HepG2 (cell line): Measurements from ENCODE around the gene ATP6V0E2. TPM values are rescaled to one million over a fixed set of nuclear protein-coding genes. Genes with fewer than 3 reads are reported as not detected.

Source experiments
- BHLHE40 ChIP-seq: IDR thresholded peaks from 2 replicates; pipeline ENCODE4 v1.6.1; 2011; ENCODE audit warnings: low read length, improper control_type of control experiment
- HMG20B ChIP-seq: conservative IDR thresholded peaks from 2 replicates; pipeline ENCODE4 v1.6.1; 2016; ENCODE audit warnings: missing genetic modification reagents, missing compliant biosample characterization
- JUND ChIP-seq: sonication (generic); formaldehyde crosslinking; IDR thresholded peaks from 2 replicates; pipeline ENCODE4 v1.8.0; 2022; ENCODE audit warnings: mild to moderate bottlenecking, missing genetic modification reagents
- PRMT3 ChIP-seq: sonication (generic); formaldehyde crosslinking; IDR thresholded peaks from 2 replicates; pipeline ENCODE4 v1.8.1; 2022; ENCODE audit warnings: low read depth, mild to moderate bottlenecking, moderate library complexity, missing genetic modification reagents, borderline replicate concordance
- SMC3 ChIP-seq: IDR thresholded peaks from 2 replicates; pipeline ENCODE4 v1.6.1; 2011; ENCODE audit warnings: low read length, improper control_type of control experiment
- TAF15 ChIP-seq: fragments of 200-400 bp; formaldehyde crosslinking; IDR thresholded peaks from one replicate; pipeline ENCODE4 v1.6.1; 2018; ENCODE audit warnings: mild to moderate bottlenecking, low read depth, low read length; ENCODE audit not compliant: poor library complexity, severe bottlenecking
- ZNF180 ChIP-seq: sonication (generic); formaldehyde crosslinking; IDR thresholded peaks from 2 replicates; pipeline ENCODE4 v1.4.0; 2020; ENCODE audit warnings: low read depth, missing genetic modification reagents, borderline replicate concordance
- ZNF747 ChIP-seq: sonication (generic); formaldehyde crosslinking; IDR thresholded peaks from 2 replicates; pipeline ENCODE4 v1.8.1; 2023; ENCODE audit warnings: missing genetic modification reagents, mild to moderate bottlenecking, borderline replicate concordance
- polyA plus RNA-seq, 8 experiments: library from polyadenylated mRNA; depleted of rRNA in 3 of 8; stranded (reverse) in 7 of 8; unstranded in 1 of 8; fragments of >200 nt; fragmentation: Illumina TruSeq in 4 of 8; extraction: Trizol in 4 of 8; gene quantifications; 2 replicates each; pipeline versions ENCODE4 v1.2.1 to v1.2.3, GENCODE V29; 2011 to 2016; ENCODE audit warnings: low read depth in 4 of 8, missing spikeins in 1 of 8, mixed read lengths in 1 of 8; ENCODE audit not compliant: insufficient read depth in 1 of 8
- total RNA-seq, 5 experiments: library from RNA; depleted of rRNA; stranded (reverse); fragments of >200 nt; fragmentation: Illumina TruSeq; extraction: Trizol; gene quantifications; 2 replicates each; pipeline ENCODE4 v1.2.3, GENCODE V29; 2016; ENCODE audit warnings: low read depth in 1 of 5
- TF ChIP-seq, protein P1 (sequence below): sonication (generic); formaldehyde crosslinking; IDR thresholded peaks from 2 replicates; pipeline ENCODE4 v1.4.0; 2020; ENCODE audit warnings: missing genetic modification reagents
- TF ChIP-seq, protein P2 (sequence below): sonication (generic); formaldehyde crosslinking; IDR thresholded peaks from 2 replicates; pipeline ENCODE4 v1.5.1; 2020; ENCODE audit warnings: missing genetic modification reagents, mild to moderate bottlenecking, borderline replicate concordance
- TF ChIP-seq, protein P3 (sequence below): sonication (generic); formaldehyde crosslinking; IDR thresholded peaks from 2 replicates; pipeline ENCODE4 v1.4.0; 2020; ENCODE audit warnings: missing genetic modification reagents, mild to moderate bottlenecking, borderline replicate concordance
- TF ChIP-seq, protein P4 (sequence below): sonication (generic); formaldehyde crosslinking; IDR thresholded peaks from 2 replicates; pipeline ENCODE4 v1.5.1; 2020; ENCODE audit warnings: mild to moderate bottlenecking, moderate library complexity, missing genetic modification reagents
- TF ChIP-seq, protein P5 (sequence below): IDR thresholded peaks from 2 replicates; pipeline ENCODE4 v1.6.1; 2016; ENCODE audit warnings: missing compliant biosample characterization, missing genetic modification reagents, borderline replicate concordance
- TF ChIP-seq, protein P6 (sequence below): sonication (generic); formaldehyde crosslinking; conservative IDR thresholded peaks from 2 replicates; pipeline ENCODE4 v1.4.0; 2020; ENCODE audit warnings: missing genetic modification reagents

Gene ATP6V0E2
- total and polyA plus RNA-seq, 2 of the 13 experiments (the other 11 are each of a cell fraction or from before 2014, with no cell fraction given), result 36.8 to 203 TPM

DNA sequence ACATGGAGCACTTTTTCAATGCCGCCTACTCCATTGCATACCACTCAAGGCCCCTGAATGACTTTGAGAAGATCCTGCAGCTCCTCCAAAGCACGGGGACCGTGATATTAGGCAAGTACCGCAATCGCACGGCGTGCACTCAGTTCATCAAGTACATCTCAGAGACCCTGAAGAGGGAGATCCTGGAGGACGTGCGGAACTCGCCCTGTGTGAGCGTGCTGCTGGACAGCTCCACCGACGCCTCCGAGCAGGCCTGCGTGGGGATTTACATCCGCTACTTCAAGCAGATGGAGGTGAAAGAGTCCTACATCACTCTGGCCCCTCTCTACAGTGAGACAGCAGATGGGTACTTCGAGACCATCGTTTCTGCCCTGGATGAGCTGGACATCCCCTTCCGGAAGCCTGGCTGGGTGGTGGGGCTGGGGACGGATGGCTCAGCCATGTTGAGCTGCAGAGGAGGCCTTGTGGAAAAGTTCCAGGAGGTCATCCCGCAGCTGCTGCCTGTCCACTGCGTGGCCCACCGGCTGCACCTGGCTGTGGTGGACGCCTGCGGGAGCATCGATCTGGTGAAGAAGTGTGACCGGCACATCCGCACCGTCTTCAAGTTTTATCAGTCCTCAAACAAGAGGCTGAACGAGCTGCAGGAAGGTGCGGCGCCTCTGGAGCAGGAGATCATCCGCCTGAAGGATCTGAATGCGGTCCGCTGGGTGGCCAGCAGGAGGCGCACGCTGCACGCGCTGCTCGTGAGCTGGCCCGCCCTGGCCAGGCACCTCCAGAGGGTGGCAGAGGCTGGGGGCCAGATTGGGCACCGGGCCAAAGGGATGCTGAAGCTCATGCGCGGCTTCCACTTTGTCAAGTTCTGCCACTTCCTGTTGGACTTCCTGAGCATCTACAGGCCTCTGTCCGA, 12.7 kb upstream of the ATP6V0E2 start (continued):
- TF ChIP-seq, protein P1, sequence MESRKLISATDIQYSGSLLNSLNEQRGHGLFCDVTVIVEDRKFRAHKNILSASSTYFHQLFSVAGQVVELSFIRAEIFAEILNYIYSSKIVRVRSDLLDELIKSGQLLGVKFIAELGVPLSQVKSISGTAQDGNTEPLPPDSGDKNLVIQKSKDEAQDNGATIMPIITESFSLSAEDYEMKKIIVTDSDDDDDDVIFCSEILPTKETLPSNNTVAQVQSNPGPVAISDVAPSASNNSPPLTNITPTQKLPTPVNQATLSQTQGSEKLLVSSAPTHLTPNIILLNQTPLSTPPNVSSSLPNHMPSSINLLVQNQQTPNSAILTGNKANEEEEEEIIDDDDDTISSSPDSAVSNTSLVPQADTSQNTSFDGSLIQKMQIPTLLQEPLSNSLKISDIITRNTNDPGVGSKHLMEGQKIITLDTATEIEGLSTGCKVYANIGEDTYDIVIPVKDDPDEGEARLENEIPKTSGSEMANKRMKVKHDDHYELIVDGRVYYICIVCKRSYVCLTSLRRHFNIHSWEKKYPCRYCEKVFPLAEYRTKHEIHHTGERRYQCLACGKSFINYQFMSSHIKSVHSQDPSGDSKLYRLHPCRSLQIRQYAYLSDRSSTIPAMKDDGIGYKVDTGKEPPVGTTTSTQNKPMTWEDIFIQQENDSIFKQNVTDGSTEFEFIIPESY (CRISPR knock-in tag), result peak; percentile 98
- TF ChIP-seq TAF15 (no peak), ZNF747 (CRISPR knock-in tag) (no peak), ZNF180 (CRISPR knock-in tag) (no peak), HMG20B (no peak), BHLHE40 (0 out of 2 replicates have a peak, but pooled peaks have one; percentile 20), PRMT3 (CRISPR knock-in tag) (no peak), SMC3 (peak; percentile 13; the same call in 1 of the 2 replicates), JUND (CRISPR knock-in tag) (no peak)
- TF ChIP-seq, protein P2, sequence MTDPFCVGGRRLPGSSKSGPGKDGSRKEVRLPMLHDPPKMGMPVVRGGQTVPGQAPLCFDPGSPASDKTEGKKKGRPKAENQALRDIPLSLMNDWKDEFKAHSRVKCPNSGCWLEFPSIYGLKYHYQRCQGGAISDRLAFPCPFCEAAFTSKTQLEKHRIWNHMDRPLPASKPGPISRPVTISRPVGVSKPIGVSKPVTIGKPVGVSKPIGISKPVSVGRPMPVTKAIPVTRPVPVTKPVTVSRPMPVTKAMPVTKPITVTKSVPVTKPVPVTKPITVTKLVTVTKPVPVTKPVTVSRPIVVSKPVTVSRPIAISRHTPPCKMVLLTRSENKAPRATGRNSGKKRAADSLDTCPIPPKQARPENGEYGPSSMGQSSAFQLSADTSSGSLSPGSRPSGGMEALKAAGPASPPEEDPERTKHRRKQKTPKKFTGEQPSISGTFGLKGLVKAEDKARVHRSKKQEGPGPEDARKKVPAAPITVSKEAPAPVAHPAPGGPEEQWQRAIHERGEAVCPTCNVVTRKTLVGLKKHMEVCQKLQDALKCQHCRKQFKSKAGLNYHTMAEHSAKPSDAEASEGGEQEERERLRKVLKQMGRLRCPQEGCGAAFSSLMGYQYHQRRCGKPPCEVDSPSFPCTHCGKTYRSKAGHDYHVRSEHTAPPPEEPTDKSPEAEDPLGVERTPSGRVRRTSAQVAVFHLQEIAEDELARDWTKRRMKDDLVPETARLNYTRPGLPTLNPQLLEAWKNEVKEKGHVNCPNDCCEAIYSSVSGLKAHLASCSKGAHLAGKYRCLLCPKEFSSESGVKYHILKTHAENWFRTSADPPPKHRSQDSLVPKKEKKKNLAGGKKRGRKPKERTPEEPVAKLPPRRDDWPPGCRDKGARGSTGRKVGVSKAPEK (CRISPR knock-in tag), result no peak
- TF ChIP-seq, protein P3, sequence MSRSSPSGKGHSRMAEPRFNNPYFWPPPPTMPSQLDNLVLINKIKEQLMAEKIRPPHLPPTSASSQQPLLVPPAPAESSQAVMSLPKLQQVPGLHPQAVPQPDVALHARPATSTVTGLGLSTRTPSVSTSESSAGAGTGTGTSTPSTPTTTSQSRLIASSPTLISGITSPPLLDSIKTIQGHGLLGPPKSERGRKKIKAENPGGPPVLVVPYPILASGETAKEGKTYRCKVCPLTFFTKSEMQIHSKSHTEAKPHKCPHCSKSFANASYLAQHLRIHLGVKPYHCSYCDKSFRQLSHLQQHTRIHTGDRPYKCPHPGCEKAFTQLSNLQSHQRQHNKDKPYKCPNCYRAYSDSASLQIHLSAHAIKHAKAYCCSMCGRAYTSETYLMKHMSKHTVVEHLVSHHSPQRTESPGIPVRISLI (CRISPR knock-in tag), result no peak
- TF ChIP-seq, protein P4, sequence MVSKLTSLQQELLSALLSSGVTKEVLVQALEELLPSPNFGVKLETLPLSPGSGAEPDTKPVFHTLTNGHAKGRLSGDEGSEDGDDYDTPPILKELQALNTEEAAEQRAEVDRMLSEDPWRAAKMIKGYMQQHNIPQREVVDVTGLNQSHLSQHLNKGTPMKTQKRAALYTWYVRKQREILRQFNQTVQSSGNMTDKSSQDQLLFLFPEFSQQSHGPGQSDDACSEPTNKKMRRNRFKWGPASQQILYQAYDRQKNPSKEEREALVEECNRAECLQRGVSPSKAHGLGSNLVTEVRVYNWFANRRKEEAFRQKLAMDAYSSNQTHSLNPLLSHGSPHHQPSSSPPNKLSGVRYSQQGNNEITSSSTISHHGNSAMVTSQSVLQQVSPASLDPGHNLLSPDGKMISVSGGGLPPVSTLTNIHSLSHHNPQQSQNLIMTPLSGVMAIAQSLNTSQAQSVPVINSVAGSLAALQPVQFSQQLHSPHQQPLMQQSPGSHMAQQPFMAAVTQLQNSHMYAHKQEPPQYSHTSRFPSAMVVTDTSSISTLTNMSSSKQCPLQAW (CRISPR knock-in tag), result no peak
- TF ChIP-seq, protein P5, sequence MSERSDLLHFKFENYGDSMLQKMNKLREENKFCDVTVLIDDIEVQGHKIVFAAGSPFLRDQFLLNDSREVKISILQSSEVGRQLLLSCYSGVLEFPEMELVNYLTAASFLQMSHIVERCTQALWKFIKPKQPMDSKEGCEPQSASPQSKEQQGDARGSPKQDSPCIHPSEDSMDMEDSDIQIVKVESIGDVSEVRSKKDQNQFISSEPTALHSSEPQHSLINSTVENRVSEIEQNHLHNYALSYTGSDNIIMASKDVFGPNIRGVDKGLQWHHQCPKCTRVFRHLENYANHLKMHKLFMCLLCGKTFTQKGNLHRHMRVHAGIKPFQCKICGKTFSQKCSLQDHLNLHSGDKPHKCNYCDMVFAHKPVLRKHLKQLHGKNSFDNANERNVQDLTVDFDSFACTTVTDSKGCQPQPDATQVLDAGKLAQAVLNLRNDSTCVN, result no peak
- TF ChIP-seq, protein P6, sequence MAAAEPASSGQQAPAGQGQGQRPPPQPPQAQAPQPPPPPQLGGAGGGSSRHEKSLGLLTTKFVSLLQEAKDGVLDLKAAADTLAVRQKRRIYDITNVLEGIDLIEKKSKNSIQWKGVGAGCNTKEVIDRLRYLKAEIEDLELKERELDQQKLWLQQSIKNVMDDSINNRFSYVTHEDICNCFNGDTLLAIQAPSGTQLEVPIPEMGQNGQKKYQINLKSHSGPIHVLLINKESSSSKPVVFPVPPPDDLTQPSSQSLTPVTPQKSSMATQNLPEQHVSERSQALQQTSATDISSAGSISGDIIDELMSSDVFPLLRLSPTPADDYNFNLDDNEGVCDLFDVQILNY, result no peak
